Cardiac fibroblast (primary cell): ENCODE results near the gene SIRPD.

Source experiments
- DNase-seq, 2 donors: peaks; one replicate each; pipeline versions ENCODE4 v3.0.0 to v3.0.0-alpha.2; 2010; ENCODE audit warnings: low read depth in 2 of 2
- H3K4me3 ChIP-seq, 2 donors: replicated peaks in 1 of 2; 1 replicate in 1 of 2; 2 replicates in 1 of 2; pipeline ENCODE4 v1.5.1; 2011; ENCODE audit warnings: low read depth in 2 of 2, low read length in 2 of 2, mild to moderate bottlenecking in 2 of 2, moderate library complexity in 1 of 2
- TF ChIP-seq, protein P1 (sequence below): IDR thresholded peaks from one replicate; pipeline ENCODE4 v1.5.1; 2011; ENCODE audit warnings: low read depth, mild to moderate bottlenecking, low read length, inconsistent platforms

Gene SIRPD

DNA sequence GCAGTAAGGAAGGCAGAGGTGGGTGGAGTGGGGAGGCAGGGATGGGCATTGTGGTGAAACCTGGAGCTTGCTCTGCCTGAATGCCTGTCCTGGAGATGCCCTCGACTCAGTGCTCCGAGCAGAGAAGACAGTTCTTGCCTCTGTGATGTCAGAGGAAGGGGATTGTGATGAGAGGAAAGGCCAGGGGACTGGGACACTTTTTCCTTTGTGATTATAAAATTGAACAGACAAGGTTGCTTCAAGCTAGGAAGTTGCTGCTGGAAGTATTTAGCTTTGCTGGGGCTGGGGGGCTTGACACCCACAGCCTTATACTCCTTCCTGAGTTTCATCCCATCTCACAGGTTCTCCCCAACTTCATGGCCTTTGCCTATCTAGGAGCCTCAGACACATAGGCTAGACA is at the start of gene SIRPD:
TSS of gene SIRPD (minus strand) at position 101 of the 400 bp plus-strand sequence. CDS start at position 49, 52 bp downstream.
- TF ChIP-seq, protein P1, sequence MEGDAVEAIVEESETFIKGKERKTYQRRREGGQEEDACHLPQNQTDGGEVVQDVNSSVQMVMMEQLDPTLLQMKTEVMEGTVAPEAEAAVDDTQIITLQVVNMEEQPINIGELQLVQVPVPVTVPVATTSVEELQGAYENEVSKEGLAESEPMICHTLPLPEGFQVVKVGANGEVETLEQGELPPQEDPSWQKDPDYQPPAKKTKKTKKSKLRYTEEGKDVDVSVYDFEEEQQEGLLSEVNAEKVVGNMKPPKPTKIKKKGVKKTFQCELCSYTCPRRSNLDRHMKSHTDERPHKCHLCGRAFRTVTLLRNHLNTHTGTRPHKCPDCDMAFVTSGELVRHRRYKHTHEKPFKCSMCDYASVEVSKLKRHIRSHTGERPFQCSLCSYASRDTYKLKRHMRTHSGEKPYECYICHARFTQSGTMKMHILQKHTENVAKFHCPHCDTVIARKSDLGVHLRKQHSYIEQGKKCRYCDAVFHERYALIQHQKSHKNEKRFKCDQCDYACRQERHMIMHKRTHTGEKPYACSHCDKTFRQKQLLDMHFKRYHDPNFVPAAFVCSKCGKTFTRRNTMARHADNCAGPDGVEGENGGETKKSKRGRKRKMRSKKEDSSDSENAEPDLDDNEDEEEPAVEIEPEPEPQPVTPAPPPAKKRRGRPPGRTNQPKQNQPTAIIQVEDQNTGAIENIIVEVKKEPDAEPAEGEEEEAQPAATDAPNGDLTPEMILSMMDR, result no peak
- DNase-seq, result no peak
- no peak within 1 kb of the TSS for H3K4me3 ChIP-seq

- no peak for DNase-seq
- TF ChIP-seq, protein P1, result no peak
- no peak overlapping the region for H3K4me3 ChIP-seq
Measured at GRCh38 chr20:1600736-1601135, 43.2 kb upstream of the SIRPD start.

- TF ChIP-seq, protein P1, result no peak
- DNase-seq, result no peak
Measured at GRCh38 chr20:1595333-1595732, 37.8 kb upstream of the SIRPD start.

DNA sequence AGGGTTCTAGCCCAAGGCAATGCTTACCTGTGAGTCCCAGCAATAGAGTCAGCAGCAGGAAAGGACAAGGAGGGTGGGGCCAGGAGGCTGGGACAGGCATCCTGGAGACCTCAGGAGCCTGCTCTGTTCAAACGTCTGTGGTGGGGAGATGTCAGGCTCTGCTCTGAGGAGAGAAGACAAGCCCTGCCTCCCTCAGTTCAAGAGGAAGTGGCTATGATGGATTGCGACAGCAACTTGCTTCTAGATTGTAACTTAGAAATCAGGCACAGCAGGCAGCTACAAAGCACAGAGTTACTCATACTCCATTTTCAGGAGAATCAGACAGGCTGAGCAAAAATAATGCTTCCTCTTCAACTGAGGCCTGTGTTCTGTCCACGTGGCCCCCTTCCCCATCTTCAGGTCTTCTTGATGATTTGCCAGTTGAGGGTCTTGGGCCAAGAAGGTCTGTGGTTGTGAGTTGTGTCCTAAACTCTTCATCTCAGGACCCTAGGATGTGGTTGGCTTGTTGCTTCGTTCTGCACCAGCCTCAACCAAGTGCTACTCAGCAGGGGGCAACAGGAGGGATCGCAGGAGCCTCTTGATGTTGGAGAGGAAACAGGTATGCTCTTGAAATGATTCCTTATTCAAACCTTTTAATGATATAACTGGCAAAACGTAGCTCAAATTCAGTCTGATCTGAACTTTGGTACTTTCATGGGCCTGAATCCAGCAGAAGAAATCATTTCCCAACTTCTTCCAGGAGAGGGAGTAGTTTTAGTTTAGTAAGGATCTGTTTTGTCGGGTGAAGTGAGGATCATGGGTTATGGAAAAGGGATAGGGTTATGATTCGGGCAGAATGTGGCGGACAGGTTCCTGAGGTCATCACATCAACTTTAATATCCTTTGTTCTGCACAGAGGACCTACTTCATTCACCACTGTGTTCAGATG is 31.3 kb upstream of the SIRPD start:
- peak in 1 of 2 donors; percentile 21 for DNase-seq
- no peak overlapping the region for H3K4me3 ChIP-seq
- TF ChIP-seq, protein P1, result no peak

More at GRCh38 chr20:1595333-1595732, 37.8 kb upstream of the SIRPD start:
- H3K4me3 ChIP-seq, result no peak overlapping the region

- H3K4me3 ChIP-seq, result no peak overlapping the region
- TF ChIP-seq, protein P1, result no peak
- DNase-seq, result no peak
Measured at GRCh38 chr20:1587781-1588532, 30.5 kb upstream of the SIRPD start.

- DNase-seq, result no peak
- TF ChIP-seq, protein P1, result no peak
- H3K4me3 ChIP-seq, result no peak overlapping the region
Measured at GRCh38 chr20:1579488-1579887, 22.0 kb upstream of the SIRPD start.
